HG03175 (cell line): ENCODE measurements around the gene EIPR1.
"Not testable (repeated sequence)": the region's sequence is repeated elsewhere in the genome, so short reads cannot be mapped to it uniquely, and the experiment has no call there.

Experiments
- ATAC-seq: cut with Tn5 transposase; IDR thresholded peaks from one replicate; pipeline ENCODE4 v1.9.1; 2021; ENCODE audit warnings: mild to moderate bottlenecking, moderate library complexity; ENCODE audit not compliant: unreplicated experiment

The EIPR1 gene

GRCh38 chr2:3361518-3362389, 15.9 kb downstream of the EIPR1 start:
- ATAC-seq = no peak

- ATAC-seq = no peak
These were observed 19.7 kb downstream of the EIPR1 start for GRCh38 chr2:3357926-3358325.

GRCh38 chr2:3357446-3357845, 20.2 kb downstream of the EIPR1 start:
- not testable (repeated sequence) for ATAC-seq

GRCh38 chr2:3356799-3357198, 20.8 kb downstream of the EIPR1 start:
- no peak for ATAC-seq

- no peak for ATAC-seq
These were observed 21.6 kb downstream of the EIPR1 start for GRCh38 chr2:3355951-3356569.

GRCh38 chr2:3354986-3355385, 22.6 kb downstream of the EIPR1 start:
- ATAC-seq = no peak

- no peak for ATAC-seq
These were observed 28.4 kb downstream of the EIPR1 start for GRCh38 chr2:3349211-3349693.

GRCh38 chr2:3348767-3349166, 28.9 kb downstream of the EIPR1 start:
- ATAC-seq = no peak

GRCh38 chr2:3345621-3346020, 32.0 kb downstream of the EIPR1 start:
- no peak for ATAC-seq

- ATAC-seq = no peak
These were observed 32.7 kb downstream of the EIPR1 start for GRCh38 chr2:3344897-3345296.

- no peak for ATAC-seq
These were observed 34.6 kb downstream of the EIPR1 start for GRCh38 chr2:3343012-3343411.

- ATAC-seq = no peak
These were observed 35.3 kb downstream of the EIPR1 start for GRCh38 chr2:3342324-3342723.

GRCh38 chr2:3341336-3341735, 36.3 kb downstream of the EIPR1 start:
- no peak for ATAC-seq

- no peak for ATAC-seq
These were observed 37.5 kb downstream of the EIPR1 start for GRCh38 chr2:3340144-3340543.

- ATAC-seq = no peak
These were observed 39.3 kb downstream of the EIPR1 start for GRCh38 chr2:3338340-3338739.

GRCh38 chr2:3336844-3337243, 40.8 kb downstream of the EIPR1 start:
- ATAC-seq = no peak

GRCh38 chr2:3334392-3335345, 42.9 kb downstream of the EIPR1 start:
- ATAC-seq = no peak

- ATAC-seq = no peak
These were observed 45.5 kb downstream of the EIPR1 start for GRCh38 chr2:3332133-3332532.

GRCh38 chr2:3329491-3329890, 48.1 kb downstream of the EIPR1 start:
- no peak for ATAC-seq

- ATAC-seq = no peak
These were observed 50.7 kb downstream of the EIPR1 start for GRCh38 chr2:3326871-3327270.

GRCh38 chr2:3326182-3326537, 51.5 kb downstream of the EIPR1 start:
- no peak for ATAC-seq
